GM18519 (cell line): ENCODE measurements around the gene STAMBP.
"Not testable (repeated sequence)": the region's sequence is repeated elsewhere in the genome, so short reads cannot be mapped to it uniquely, and the experiment has no call there.

Experiments used
- ATAC-seq: cut with Tn5 transposase; IDR thresholded peaks from one replicate; pipeline ENCODE4 v1.9.1; 2021; ENCODE audit warnings: mild to moderate bottlenecking, moderate library complexity; ENCODE audit not compliant: unreplicated experiment, low FRiP score

Gene STAMBP

DNA sequence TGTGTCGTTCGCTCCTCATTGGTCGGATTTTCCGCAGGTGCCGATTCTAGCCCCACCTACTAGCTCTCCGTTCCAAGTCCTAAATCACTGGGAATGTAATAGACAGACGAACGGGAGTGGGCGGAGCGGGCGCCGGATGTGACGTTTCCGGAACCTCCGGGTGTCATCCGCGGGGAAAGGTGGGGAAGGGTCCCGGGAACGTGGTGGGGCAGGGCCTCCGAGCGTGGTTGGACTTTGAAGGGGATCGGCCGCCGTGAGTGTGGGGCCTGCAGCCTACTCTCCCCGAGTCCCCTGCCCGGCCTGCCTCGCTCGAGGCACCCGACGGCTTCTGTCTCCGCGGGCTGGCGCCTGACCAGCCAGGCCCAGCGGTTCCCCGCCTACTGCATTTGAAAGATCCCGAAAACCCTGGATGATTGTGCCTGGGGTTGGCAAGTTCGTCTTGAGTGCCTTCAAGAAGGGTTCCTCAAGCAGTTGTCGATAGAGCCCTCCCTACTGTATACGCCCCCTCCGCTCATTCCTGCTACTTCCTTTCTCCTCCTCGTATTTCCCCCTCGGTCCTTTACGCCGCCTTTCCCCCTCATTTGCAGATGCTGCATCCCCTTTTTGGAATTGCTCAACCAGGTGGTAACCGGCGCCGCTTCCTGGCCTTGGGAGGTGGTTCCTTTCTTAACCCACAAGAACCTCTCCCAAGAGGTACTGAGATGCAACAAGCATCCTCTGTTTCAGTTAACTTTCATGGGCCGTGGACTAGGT is at the start of gene STAMBP:
TSS of gene STAMBP (plus strand) at position 144 of the 753 bp plus-strand sequence. CDS start 1,896 bp downstream, outside the sequence.
- ATAC-seq: peak; percentile 68

DNA sequence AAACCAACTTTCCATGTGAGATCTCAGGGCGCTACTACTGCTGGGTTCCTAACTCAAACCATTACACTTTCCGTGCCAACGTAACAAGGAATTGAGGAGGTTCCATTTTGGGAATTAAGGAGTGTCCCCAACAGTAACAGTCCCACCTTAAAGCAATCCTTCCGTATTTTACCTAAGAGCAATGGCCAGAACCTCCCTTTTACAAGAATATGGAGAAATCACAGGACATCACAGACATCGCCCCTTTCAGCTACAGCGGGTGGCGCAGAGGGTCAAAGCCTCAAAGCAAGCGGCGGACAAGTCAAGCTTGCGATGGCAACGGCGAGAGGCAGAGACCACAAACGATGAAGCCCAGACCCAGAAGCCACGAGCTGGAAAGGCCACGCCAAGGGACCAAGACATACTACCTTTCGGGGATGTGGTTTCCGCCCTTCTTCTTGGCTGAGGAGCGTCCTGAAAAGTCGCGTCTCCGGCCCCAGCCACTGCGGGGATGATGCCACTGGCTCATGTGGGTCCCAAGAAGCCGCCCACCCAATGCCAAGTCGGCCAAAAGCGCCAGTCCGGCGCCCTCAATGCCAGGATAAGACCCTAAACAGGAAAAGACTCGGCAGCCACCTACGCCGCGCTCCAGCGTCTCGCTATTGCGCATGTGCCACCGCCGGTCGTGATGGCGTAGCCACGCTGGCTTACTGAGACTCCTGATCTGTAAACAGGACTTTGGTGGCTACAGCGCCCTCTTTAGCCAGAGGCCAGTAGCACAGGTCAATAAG is 49.1 kb upstream of the STAMBP start, which contains the start of gene DUSP11:
TSS of gene DUSP11 (minus strand) at position 637 of the 770 bp plus-strand sequence. CDS start at position 508, 129 bp downstream.
- ATAC-seq: peak; percentile 96

DNA sequence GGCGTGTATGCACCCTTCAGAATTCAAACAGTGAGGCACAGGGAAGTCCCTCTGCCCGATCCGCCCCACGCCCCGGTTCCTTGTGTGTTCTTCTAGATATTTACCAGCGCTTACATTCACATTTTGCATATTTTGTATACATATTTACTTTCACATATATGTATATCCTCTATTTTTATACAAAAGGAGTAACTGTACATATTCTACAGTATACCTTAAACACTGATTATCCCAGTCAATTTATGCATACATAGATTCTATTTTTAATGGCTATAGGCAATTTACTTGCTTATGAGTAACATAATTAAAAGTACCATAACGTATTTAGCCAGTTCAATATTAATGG is 48.6 kb upstream of the STAMBP start:
- no peak for ATAC-seq

DNA sequence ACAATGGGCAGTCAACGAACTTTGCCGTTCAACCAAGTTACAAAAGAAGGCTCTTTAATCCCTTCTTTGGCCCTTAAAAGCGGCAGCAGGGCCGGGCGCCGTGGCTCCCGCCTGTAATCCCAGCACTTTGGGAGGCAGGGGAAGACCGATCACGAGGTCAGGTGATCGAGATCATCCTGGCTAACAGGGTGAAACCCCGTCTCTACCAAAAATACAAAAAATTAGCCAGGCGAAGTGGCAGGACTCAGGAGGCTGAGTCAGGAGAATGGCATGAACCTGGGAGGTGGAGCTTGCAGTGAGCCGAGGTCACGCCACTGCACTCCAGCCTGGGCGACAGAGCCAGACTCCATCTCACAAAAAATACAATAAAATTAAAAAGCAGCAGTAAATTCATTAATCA is 45.4 kb upstream of the STAMBP start:
- not testable (repeated sequence) for ATAC-seq

DNA sequence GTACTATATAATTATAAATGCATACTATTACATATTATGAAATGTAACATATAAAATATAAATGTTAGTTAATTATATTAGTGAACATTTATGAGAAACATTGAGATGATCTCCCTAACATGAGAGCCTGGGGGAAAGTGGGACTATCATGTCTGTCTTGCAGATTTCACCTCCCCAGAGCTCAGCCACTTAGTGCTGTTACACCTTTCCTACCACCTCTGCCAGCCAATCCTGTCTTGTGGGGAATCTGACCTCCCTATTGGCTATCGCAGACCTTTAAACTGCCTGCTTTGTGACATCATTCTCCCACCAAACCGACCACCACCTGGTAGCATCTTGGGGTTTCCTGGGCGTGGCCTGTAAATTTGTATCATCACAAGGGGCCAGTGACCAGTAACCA is 44.9 kb upstream of the STAMBP start, which contains the start of gene C2orf78:
TSS of gene C2orf78 (plus strand) at position 301 of the 400 bp plus-strand sequence. CDS start 127 bp downstream, outside the sequence.
- ATAC-seq: not testable (repeated sequence)

DNA sequence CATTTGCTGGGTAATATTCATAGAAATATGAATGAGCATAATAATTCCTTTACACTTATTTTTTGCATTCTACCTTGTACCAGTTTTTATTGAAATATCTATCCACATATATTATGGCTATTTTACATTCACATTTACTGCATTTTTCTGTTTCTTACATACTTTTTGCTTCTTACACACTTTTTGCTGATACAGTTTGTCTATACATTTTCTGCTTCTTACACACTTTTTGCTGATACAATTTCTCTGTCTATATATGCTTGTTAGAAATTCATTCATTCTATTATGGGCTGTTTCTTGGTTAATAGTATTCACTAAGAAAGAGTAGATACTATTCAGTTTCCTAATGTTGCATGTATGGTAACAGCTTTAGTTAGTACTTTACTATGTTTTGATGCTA is 16.9 kb upstream of the STAMBP start:
- no peak for ATAC-seq

DNA sequence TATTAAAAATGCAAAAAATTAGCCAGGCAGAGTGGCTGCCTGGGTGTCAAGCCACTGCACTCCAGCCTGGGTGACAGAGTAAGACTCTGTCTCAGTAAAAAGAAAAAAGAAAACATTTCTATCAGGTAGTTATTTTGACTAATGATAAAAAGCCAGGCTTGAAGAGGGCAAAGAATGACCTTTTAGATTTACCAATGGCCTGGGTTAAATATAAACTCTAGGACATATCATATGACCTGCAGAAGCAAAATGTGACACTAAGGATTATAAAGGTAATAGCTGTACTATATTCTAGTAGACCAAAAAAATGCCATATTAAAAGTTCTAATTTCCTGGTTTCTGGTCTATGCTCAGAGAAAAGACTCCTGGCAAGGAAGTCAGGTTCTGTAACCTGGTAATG is 16.1 kb upstream of the STAMBP start:
- ATAC-seq: no peak

DNA sequence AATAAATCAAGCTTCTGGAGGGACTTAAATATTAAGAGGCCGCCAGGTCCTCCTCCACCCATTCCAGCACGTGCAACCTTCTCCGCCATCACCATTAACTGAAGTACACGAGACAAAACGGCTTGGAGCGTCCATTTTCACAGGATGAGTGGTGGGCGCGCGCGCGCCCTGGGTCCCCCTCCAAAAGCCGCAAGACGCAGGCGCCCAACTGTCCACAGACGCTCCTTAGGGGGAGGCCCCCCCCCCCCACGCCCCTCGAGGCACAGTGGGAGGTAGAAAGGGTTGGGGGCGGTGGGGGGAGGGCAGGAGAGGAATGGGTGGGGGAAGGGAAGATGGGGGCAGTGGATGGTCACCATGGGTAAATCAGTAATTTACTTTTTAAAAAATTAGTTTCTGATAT is 10.5 kb upstream of the STAMBP start:
- no peak for ATAC-seq

DNA sequence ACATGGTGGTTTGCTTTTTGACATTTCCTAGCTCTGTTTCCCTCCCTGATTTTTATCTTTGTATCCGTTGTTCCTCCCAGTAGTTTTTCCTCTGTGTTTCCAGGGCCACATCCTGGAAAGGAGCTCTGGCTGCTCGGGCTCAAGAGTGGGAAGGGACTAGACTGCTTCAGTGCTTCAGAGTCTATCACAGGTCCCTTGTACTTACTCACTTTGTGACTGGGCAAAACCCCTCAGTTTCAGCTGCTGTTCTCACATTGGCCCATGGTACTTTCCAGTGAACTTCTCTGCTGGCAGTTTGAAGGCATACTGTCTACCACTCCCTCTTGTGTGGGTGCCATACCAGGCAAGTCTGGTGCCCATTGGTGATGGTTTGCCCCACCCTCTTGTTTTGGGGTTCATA is 7.5 kb upstream of the STAMBP start:
- no peak for ATAC-seq

DNA sequence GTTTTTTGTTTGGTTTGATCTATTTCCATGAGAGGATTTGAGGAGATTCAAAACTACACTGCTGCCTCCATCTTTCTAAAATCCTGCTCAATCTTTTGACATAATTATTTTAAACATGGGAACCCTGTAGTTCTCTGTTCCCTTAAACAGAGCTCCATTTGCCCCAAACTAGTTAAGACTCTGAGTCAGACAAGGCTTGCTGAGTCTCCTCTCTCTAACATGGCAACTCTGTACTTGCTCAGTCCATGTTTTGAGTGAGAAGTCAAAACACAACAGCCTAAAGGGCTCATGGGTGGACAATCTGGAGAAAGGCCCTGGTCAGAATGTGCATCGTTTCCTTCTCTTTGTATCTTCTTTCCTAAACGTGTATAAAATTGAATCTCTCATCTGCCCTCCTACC is 7.1 kb upstream of the STAMBP start:
- no peak for ATAC-seq

DNA sequence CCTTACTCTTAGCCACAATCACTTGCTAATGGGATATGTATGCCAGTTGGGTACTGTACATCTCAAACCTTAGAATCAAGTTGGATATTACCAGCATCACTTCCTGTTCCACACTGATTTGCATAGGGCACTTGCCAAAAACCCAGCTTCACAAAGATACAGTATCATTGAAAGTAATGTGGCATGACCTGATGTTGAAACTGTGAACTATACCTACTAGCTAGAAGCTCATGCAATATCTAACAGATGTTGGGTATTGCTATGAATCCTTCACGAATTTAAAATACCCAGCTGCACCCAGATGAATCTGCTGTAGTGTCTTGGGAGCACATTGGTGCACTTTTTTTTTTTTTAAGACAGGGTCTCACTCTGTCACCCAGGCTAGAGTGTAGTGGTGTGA is 6.5 kb upstream of the STAMBP start:
- no peak for ATAC-seq

DNA sequence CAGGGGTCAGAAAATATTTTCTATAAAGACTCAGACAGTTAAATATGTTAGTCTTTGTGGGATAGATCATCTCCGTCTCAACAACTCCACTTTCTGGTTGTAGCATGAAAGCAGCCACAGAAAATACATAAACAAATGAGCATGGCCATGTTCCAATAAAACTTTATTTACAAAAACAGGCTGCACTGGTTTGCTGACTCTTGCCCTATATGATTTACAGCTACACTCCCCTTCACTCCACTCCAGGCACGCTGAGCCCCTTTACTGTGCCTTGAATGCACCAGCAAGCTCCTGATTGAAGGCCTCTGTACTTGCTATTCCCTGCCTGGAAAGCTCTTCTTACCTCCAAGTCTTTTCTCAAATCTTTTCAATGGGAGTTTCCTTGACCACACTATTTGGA is 5.8 kb upstream of the STAMBP start:
- no peak for ATAC-seq

DNA sequence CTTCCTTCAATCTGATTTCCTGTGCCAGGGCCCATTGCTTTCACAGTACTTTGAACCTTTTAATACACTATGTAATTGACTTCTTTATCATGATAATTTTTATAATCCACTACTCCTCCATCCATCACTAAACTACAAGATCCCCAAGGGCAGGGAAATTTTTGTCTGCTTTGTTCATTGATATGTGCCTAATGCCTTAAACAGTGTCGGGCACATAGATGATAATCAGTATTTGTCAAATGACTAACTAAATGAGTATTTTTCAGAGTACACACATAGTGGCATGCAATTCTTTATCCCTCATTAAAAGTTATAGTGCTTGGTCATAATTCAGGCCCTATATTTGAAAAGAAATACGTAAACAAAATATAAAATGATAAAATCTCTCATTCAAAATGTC is 5.3 kb upstream of the STAMBP start:
- ATAC-seq: no peak

DNA sequence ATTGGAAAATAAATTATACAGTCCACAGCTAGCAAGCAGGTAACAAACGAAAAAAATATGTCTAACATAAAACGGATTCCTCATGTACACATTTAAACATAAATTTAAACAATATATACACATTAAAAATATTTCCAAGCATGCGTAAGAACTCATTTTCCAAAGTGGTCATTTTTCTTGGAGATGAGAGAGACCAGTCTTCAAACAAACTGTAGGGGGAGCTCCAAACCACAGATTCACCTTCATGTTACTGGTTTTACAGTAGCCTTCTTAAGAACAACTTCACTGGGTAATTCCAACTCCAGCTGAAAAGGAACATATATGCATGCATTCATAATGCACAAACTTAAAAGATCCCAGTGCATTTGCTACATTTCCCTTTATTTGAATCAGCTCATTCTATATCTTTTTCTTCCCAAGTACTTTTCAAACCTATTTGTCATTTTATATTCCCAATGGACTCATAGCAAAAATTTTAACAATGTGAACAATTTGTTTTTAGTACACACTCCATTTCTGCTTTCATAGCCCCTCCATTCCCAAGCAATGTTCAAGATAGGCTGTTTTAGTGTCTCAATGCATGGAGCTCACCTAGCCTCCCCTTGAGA is 4.7 kb upstream of the STAMBP start:
- ATAC-seq: no peak

DNA sequence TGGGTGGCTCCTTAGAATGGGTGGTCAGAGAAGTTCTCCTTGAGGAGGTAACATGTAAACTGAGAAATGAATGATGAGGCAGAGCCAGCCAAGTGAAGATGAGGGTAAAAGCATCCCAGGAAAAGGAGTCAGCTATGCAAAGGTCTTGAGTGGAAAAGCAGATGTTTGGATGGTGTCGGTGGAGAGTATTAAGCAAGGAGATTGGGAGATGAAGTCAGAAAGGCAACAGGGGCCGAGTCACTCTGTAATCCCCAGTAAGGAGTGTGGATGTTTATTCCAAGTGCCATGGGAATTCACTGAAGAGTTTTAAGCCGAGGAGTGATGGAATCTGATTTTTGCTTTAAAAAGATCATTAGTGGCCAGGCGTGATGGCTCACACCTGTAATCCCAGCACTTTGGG is 3.4 kb upstream of the STAMBP start:
- ATAC-seq: no peak

DNA sequence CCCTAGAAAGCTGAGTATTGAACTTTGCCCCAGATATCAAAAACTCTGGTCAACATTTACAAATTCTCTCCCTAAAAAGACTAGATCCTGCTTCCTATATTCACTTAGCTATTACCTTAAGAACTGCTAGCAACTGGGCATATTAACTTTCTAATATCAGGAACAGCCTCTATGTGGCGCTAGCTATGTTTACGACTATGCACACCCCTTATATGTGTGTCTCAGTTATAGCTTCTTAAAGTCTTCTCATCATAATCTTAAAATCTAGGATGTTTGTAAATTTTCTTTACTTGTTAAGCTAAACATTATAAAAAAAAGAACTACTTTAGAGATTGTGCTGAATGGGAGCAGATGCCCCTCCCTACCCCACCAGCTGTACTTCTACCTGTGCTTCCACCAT is 1.7 kb upstream of the STAMBP start:
- ATAC-seq: no peak

DNA sequence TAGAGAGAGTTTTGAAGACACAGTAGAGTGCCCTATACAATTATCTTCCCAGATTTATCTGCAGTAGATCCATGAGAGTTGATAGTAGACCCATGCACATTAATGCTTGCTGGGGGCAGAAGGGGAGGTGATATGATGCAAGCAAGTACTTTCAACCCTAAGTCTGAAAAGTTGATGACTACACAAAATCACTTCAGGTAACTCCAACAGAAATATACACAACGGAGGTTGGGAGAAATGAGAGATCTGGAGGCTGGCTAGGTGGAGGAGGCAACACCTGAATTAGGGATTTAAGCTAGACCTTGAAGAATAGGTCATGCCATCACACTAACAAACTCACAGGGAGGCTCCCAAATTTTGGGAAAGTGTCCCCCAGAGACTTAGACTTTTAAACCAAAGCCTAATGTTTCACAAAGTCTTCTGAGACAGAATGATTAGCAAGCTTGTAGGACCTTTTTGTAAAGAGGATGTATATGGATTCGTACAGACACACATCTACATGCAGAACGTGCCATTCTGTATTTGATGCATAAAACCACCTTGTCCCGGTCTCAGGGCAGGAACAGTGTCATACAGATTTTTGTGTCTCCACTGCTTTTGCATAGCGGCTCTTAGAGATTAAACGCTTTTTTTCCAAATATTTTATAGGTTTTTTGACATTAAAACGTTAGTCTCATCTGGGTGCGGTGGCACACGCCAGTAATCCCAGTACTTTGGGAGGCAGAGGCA is 937 bp upstream of the STAMBP start:
- no peak for ATAC-seq

DNA sequence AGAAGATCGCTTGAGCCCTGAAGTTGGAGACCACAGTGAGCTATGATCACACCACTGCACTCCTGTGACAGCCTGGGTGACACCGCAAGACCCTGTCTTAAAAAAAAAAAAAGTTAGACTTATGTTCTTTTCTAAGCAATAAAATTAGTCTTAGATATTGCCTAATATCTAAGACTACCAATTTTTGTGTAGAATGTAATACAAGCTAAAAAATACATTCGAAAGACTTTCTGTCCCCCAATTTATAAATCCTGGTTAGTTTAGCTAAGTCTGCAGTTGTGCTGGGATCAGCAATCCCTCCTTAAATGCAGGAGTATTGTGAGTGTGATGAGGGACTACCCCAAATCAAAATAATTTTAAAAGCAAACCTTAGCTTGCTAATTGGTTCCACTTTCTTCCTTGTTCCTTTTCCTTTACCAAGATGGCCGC is 358 bp upstream of the STAMBP start:
- ATAC-seq: no peak

DNA sequence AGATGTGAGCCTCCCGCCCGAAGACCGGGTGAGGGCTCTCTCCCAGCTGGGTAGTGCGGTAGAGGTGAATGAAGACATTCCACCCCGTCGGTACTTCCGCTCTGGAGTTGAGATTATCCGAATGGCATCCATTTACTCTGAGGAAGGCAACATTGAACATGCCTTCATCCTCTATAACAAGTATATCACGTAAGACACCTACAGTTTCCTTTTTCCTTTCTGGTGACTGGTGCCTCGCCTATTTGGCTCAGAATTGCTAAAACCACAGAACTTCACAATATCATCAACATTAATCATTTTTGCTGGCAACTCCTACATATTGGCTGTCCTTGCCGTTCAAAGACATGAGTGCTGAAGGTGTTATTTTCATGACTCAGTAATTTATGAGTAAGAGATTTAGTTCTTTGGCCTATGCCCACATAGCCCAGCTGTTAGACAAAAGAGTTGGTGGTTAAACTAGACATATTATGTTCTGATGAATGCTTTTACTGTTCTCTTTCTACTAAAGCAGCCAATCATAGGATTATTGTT is 2.2 kb downstream of the STAMBP start:
- ATAC-seq: no peak

DNA sequence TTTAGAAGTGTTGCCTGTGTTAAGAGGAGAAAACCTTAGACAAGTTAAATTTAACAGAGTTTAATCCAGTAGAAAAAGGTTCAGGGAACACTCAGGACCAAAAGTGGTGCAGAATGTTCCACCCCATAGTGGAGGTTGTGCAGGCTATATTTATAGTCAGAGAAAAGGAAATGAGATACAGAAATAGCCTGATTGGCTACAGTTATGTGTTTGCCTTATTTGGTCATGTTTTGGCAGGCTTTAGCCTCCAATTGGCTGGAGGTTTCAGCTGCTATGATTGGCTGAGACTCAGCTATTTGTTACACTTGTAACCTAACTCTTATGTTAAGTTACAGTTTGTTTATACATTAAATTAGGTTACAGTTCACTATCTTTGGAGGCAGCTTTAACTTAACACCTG is 4.2 kb downstream of the STAMBP start:
- ATAC-seq: no peak
